ENCODE results near the gene CLIC5. TPM values are rescaled to one million over a fixed set of nuclear protein-coding genes. Genes with fewer than 3 reads are reported as not detected.

CLIC5 gene
- total and polyA plus RNA-seq, 2 of the 8 experiments (the other 6 are each of a cell fraction or from before 2014, with no cell fraction given), result 0.12 to 0.15 TPM

DNA sequence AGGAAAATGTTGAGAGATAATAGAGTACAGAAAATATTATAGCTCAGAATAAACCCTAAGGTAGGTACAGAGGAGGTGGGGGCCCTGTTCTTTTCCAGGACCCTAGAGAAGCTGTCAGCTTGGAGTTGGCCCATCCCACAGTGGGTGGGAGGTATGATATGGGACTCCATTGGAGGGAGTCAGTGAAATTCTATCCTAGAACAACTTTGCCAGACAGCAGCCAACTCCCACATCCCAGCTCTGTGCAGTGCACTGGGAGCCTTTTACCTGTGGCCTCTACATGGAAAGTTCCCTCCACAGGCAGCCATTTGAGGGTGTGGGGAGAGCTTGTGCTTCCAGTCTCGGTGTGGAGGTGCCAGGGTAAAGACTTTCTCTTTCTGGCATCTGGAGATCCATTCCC lies 36.8 kb upstream of the CLIC5 start:
- H2BK5ac ChIP-seq (ENCODE audit: low read depth, low read length), result no peak overlapping the region
- no peak overlapping the region for H4K91ac ChIP-seq (replicated peaks; ENCODE audit: insufficient read length, low read length)
- no peaks in the 10 kb centered on the region for H3K79me2 ChIP-seq (ENCODE audit: control insufficient read depth in 1 of 2, insufficient read depth in 2 of 2, low read length in 2 of 2)
- WGBS, 2 experiments (ENCODE audit: extremely low coverage in 1 of 2, insufficient coverage in 1 of 2, insufficient read length in 1 of 2, insufficient replicate concordance in 2 of 2, low coverage in 1 of 2, low lambda C conversion rate in 2 of 2, missing lambda C conversion rate in 1 of 2), result 60% methylated on average over 1 of the region's 1 CpG; no CpG with 5 or more reads in 1 of the 2 experiments
- H3K4me2 ChIP-seq (ENCODE audit: insufficient read depth in 1 of 2, low read depth in 2 of 2, low read length in 2 of 2), result no peak overlapping the region
- no peak overlapping the region for H2BK15ac ChIP-seq (ENCODE audit: low read length)
- H4K8ac ChIP-seq (ENCODE audit: extremely low read depth, insufficient read depth, low read length), result no peak overlapping the region
- H2BK20ac ChIP-seq (ENCODE audit: low read length), result no peak overlapping the region
- H3K23ac ChIP-seq (ENCODE audit: insufficient read length), result no peak overlapping the region
- no peaks in the 10 kb centered on the region for H3K36me3 ChIP-seq (ENCODE audit: control insufficient read depth in 2 of 4, insufficient read depth in 4 of 4, low read length in 3 of 4)
- H3K9me3 ChIP-seq (ENCODE audit: insufficient read depth in 2 of 2, low read depth in 1 of 2, low read length in 1 of 2), result peaks cover 1 to 8% of the 10 kb centered on the region in 2 experiments; a peak in 2 of 4 replicates
- no peaks in the 10 kb centered on the region for H3K27me3 ChIP-seq (replicated peaks in 1 of 4; ENCODE audit: control insufficient read depth in 3 of 4, extremely low read depth in 1 of 4, insufficient read depth in 3 of 4, low read length in 3 of 4)
- H3K56ac ChIP-seq (replicated peaks; ENCODE audit: insufficient read length, low read depth, low read length), result no peak overlapping the region
- H3K79me1 ChIP-seq (ENCODE audit: low read depth, low read length), result no peaks in the 10 kb centered on the region
- no peak overlapping the region for H3K4ac ChIP-seq (replicated peaks; ENCODE audit: insufficient read length, low read depth, low read length)
- H3K4me1 ChIP-seq (replicated peaks in 1 of 4; ENCODE audit: control insufficient read depth in 3 of 4, insufficient read depth in 4 of 4, low read length in 3 of 4), result peaks cover 0 to 5% (median 4%) of the 10 kb centered on the region in 4 experiments; a peak in 5 of 7 replicates
- H2AK5ac ChIP-seq (ENCODE audit: low read depth, low read length), result no peak overlapping the region
- H4K20me1 ChIP-seq (replicated peaks in 1 of 2; ENCODE audit: control insufficient read depth in 1 of 2, insufficient read depth in 2 of 2, low read length in 2 of 2), result no peaks in the 10 kb centered on the region
- no peak overlapping the region for H3K27ac ChIP-seq (ENCODE audit: low read depth, low read length)
- no peak overlapping the region for H2AFZ ChIP-seq (ENCODE audit: low read length)
- no peak overlapping the region for H4K5ac ChIP-seq (ENCODE audit: insufficient read length, low read depth, low read length)
- ChIA-PET CTCF (ENCODE audit: partially characterized antibody) (interaction anchor here (0.9 to 1.8 kb wide), 2 partner anchors 9 to 12 kb away, joined by 3 to 7 read pairs; no protein-coding TSS in a partner anchor), POLR2A (ENCODE audit: partially characterized antibody) (no interaction called here)
- H2BK120ac ChIP-seq (replicated peaks; ENCODE audit: low read depth, low read length), result no peak overlapping the region
- no peak overlapping the region for H3K14ac ChIP-seq (ENCODE audit: insufficient read length)
- H3K4me3 ChIP-seq (ENCODE audit: extremely low read depth in 1 of 4, insufficient read depth in 2 of 4, low read depth in 3 of 4, low read length in 4 of 4), result no peak overlapping the region
- H3K9ac ChIP-seq (replicated peaks in 1 of 4; ENCODE audit: extremely low read depth in 1 of 4, low read depth in 3 of 4, low read length in 3 of 4), result no peak overlapping the region
- no peaks in the 10 kb centered on the region for H3K23me2 ChIP-seq (ENCODE audit: low read depth, low read length)
- no peak for FAIRE-seq
- H3K18ac ChIP-seq (ENCODE audit: extremely low read depth, low read length), result no peak overlapping the region
- no peak overlapping the region for H2BK12ac ChIP-seq (ENCODE audit: low read depth, low read length)
- no peak for DNase-seq (ENCODE audit: low read depth in 1 of 2, low spot score in 2 of 2)
- no peak for TF ChIP-seq RAD21 (IDR thresholded peaks at IDR 0.05 in 1 of 2, conservative IDR thresholded peaks at IDR 0.05 in 1 of 2; ENCODE audit: low read depth in 2 of 2, low read length in 2 of 2)
- no peak for TF ChIP-seq CTBP2 (IDR thresholded peaks at IDR 0.05; ENCODE audit: borderline replicate concordance, insufficient read depth, insufficient read length, low read length)
- TF ChIP-seq BACH1 (IDR thresholded peaks at IDR 0.05; ENCODE audit: low read length), result no peak
- TF ChIP-seq KDM1A (IDR thresholded peaks at IDR 0.05; ENCODE audit: borderline replicate concordance, low read length), result no peak
- no peak for TF ChIP-seq FOSL1 (IDR thresholded peaks at IDR 0.05; ENCODE audit: insufficient read depth, low read depth, low read length)
- no peak for TF ChIP-seq HDAC6 (IDR thresholded peaks at IDR 0.05; ENCODE audit: low read depth, low read length)
- no peak for TF ChIP-seq EP300 (IDR thresholded peaks at IDR 0.05; ENCODE audit: borderline replicate concordance in 1 of 2, low read depth in 2 of 2, low read length in 2 of 2)
- TF ChIP-seq, protein P1, sequence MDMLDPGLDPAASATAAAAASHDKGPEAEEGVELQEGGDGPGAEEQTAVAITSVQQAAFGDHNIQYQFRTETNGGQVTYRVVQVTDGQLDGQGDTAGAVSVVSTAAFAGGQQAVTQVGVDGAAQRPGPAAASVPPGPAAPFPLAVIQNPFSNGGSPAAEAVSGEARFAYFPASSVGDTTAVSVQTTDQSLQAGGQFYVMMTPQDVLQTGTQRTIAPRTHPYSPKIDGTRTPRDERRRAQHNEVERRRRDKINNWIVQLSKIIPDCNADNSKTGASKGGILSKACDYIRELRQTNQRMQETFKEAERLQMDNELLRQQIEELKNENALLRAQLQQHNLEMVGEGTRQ (IDR thresholded peaks at IDR 0.05; ENCODE audit: low read length), result no peak
- no peak for TF ChIP-seq MAFK (IDR thresholded peaks at IDR 0.05; ENCODE audit: low read depth, low read length)
- no peak for TF ChIP-seq SIX5 (IDR thresholded peaks at IDR 0.05; ENCODE audit: low read depth, low read length)
- no peak for TF ChIP-seq CHD2 (IDR thresholded peaks at IDR 0.05; ENCODE audit: low read length)
- no peak for TF ChIP-seq GABPA (IDR thresholded peaks at IDR 0.05; ENCODE audit: borderline replicate concordance, insufficient read depth, low read length)
- TF ChIP-seq EGR1 (IDR thresholded peaks at IDR 0.05; ENCODE audit: borderline replicate concordance, low read depth, low read length), result no peak

Data from H1 (cell line).